GM18861 (cell line): ENCODE measurements around the gene DCT.
"Not testable (repeated sequence)": the region's sequence is repeated elsewhere in the genome, so short reads cannot be mapped to it uniquely, and the experiment has no call there.

Source experiments
- ATAC-seq: cut with Tn5 transposase; IDR thresholded peaks from one replicate; pipeline ENCODE4 v1.9.1; 2021; ENCODE audit not compliant: unreplicated experiment

Gene DCT

DNA sequence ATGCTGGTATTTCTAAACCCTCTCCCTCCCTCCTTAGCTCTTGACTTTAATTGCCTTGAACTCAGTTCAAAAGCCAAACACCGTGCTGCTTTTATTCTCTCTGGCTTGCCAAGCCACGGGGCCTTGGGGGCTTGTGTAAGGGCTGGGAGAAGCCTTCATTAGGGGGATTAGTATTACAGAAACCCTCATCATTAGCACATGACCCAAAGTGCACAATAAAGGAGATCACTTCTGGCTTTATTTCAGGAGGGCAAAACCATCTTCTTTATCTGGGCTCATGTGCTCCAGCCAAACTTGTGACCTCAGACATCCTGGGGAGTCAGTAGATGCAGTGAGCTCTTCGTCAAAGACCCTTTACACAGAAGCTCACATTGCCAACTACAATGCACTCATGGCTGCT, at the start of gene DCT:
Gene DCT (minus strand): TSS at position 67 of the 400 bp plus-strand sequence. CDS start 427 bp downstream, outside the sequence.
- no peak for ATAC-seq

DNA sequence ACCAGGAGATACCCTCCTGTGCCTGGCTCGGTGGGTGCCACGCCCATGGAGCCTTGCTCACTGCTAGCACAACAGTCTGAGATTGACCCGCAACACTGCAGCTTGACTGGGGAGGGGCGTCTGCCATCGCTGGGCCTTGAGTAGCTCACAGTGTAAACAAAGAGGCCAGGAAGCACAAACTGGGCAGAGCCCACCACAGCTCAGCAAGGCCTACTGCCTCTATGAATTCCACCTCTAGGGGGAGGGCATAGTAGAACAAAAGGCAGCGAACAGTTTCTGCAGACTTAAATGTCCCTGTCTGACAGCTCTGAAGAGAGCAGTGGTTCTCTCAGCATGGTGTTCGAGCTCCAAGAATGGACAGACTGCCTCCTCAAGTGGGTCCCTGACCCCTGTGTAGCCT, 47.5 kb upstream of the DCT start:
- not testable (repeated sequence) for ATAC-seq

DNA sequence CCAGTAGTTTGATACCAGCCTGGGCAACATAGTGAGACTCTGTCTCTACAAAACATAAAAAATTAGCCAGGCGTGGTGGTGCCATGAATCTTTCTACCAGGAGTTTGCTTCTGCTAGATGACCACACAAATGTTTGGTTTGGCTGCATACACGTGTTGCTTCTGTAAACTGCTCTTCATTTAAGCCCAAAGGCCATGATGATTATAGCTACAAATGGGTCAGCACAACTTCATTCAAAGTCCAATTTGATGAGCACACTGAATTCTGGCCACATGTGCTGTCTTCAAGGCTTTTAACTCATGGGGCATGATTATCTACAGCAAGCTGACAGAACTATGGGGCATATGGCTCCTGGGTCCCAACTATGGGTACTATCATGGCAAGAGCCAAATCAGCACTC, 46.3 kb upstream of the DCT start:
- no peak for ATAC-seq

DNA sequence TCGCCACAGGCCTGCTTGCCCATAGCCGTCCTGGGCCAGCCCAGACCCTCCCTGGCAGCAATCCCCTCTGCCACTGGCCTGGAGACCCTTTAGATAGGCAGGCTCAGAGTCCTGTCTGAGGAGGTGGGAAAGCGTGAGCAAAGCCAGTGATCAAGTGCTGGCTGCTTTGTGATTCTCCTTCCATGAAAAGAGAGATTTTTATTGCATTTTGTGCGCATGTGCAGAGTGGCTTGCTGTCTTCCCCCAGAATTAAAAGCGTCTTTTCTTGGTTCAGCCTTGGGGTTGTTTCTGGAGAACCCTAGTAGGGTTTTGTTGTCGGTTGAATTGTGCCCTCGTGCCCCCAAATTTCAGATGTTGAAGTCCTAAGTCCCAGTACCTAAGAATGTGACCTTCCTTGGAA, 44.9 kb upstream of the DCT start:
- no peak for ATAC-seq

DNA sequence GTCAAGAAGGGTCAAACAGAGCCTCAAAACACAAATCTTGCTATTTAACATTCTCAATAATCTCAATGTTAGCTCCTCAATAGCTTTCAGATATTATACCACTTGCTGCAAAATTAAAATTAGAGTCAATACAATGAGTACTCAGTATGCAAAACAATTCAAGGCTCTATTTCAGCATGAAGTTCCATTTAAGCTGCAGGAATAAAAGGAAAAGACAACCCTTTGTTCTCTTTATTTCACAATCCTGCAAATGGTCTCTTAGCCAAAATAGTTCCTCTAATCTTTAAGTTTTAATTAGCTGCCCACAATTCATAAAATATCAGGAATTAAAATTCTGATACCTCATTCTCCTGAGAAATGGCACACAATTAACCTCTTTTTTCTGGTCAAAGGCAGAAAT, 40.5 kb upstream of the DCT start:
- ATAC-seq: no peak

DNA sequence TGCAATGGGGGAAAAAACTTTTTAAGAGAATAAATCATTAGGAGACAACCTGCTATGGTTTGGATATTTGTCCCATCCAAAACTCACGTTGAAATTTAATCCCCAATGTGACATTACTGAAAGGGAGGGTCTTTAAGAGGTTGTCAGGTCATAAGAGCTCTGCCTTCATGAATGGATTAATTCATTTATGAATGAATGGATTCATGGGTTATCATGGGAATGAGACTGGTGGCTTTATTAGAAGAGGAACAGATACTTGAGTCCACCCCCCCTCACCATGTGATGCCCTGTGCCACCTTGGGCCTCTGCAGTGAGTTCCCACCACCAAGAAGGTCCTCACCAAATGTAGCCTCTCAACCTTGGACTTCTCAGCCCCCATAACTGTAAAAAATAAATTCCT, 37.0 kb upstream of the DCT start:
- ATAC-seq: no peak

DNA sequence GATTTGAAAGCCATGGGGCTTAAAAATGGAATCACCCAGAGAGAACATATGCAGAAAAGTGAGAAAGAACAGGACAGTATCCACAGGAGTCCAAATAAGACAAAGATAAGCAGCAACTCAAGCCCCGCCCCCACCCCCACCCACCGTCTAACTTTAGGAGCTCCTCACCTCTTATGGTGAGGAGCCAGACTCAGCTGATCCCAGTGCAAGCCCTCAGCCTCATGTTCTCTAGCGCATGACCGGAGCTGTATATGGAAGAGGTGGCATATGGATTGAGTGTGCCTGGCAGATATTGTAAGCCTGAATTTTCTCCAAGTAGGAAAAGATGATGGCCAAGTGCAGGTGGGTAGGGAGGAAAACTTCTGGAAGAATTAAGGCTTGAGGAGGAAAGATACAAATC, 36.4 kb upstream of the DCT start:
- ATAC-seq: no peak

DNA sequence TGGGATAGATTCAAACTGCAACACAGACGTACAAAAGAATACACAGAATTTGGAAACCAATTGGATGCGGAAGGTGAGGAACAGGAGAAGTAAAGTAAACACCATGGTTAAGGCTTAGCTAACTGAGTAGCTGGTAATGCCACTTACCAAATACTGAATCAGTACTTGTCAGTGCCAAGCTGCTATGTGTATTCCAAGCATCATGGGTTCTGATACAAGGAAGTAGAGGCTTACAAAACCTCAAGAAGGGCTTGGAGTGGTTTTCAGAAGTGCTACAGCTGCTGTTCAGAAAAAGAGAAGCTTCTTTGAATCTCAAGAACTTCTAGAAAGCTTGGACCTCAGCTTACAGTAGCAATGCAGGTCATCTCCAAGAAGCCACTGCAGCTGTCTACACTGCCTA, 35.9 kb upstream of the DCT start:
- ATAC-seq: no peak

DNA sequence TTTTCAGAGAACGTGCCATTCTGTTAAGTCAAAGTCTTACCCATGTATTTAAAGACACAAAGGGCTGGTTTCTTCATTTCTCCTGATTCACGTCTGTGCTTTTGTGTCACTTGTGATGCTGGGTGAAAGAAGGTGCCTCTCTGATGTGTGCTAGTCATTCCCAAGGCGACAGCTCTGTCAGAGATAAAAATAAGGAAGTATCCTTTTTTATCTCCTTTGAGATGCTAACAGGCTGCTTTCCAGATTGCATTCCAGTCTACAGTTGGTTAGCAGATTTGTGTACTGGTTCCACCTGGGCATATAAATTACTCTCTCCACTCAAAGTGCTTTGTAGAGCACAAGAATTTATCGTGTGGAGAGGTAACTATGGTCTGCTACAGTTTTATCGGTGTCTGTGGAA, 33.5 kb upstream of the DCT start:
- ATAC-seq: no peak

DNA sequence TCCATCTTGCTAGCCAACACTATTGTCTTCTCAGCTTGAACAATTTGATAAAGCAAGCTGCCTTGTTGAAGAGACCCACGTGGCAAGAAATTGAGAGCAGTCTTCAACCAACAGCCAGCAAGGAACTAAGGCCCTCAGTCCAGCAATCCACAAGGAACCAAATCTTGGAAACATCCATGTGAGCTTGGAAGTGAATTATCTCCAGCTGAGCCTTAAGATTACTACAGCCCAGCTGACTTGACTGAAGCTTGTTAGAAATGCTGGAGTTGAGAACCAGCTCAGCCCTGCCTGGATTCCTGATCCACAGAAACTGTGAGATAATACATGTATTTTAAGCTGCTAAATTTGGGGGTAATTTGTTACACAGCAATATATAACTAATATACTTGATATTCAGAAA, 26.2 kb upstream of the DCT start:
- ATAC-seq: no peak

DNA sequence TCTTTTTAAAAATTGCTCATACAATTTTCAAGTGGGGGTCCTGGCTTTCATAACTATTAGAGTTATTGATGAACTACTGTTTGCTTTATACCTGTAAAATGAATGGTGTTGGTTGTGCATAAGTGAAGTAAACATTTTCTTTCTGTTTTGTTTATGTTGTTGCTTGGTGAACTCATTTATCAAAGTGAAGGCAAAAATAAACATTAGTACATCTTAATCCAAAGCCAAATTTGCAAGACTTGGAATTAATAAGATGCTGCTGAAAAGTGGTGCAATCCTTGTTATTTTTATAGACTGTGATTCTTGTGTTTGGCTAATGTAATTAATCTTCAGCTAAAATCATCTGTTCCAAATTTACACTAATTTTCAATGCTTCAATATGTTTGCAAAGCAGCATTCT, 24.4 kb upstream of the DCT start:
- ATAC-seq: no peak

DNA sequence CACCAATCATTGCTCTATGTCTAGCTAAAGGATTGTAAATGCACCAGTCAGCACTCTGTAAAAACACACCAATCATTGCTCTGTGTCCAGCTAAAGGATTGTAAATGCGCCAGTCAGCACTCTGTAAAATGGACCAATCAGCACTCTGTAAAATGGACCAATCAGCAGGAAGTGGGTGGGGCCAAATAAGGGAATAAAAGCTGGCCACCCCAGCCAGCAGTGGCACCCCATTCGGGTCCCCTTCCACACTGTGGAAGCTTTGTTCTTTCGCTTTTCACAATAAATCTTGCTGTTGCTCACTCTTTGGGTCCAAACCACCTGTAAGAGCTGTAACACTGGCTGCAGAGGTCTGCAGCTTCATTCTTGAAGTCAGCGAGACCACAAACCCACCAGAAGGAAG, 19.3 kb upstream of the DCT start:
- not testable (repeated sequence) for ATAC-seq

DNA sequence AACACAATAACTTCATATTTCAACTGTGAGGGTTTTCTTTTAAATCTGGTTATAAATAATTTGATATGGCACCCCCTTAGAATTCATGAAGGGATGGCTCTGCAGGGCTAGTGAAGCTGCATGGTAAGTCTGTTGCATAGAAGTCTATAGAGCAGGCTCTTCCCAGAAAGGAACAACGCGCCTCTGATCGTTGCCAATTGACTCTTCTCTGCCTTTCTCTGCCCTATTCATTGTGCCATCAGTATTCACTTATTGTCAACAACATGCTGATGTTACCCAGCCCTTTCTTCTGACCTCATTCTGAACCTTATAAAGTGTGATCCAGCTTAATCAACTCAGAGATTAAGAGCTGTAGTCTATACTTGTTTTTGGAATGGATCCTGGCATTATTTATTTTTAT, 16.3 kb upstream of the DCT start:
- no peak for ATAC-seq

DNA sequence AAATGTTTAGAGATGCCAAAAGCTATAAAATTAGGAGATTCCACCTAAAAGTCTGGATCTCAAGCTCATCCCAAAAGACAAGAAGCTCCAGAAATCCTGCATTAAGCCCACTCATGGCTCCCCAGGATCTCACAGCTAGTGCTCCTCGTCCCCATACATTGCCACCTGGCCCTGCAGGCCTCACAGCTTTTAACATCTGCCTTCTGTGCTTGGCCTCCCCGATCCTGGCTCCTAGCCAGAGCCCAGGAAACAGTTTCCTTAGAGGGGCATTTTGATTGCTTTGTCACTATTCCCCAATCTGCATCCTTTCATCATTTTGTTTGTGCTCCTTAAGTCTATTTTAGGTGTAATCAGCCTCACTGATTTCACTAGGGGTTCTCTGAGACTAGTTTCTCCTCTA, 14.5 kb upstream of the DCT start:
- no peak for ATAC-seq

DNA sequence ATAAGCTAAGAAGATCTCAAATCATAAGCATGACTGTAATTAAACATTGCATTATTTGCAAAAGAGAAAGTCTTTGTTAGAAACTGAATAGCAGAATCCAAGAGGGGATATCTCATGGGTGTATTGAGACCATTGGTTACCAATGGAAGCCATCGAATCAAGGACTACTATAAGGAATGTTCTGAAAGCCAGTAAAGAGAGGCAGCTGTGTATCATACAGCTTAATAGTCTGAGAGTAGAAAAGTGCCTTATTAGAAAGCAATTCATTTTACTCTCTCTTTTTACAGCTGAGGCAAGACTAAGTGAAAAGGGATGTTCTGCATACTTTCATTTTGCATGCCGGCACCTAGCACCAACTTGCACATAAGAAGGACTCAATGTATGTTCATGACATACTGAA, 7.6 kb upstream of the DCT start:
- ATAC-seq: no peak

DNA sequence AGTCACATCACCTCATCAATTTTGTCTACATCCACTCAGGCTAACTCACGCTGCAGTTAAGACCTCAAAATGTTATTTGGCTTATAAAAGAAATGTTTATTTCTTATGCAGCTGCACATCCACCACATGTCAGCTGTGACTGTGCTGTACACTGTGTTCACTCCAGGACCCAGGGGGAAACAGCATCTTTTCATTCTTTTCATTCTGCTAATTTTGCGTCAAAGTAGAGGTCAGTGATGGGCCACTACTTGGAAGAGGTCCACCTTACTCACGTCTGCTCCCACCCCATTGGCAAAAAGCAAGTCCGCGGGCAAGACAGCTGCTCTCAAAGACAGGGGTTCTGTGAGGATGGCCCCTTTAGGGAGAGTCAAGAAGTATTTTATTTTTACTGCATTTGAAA, 4.5 kb upstream of the DCT start:
- no peak for ATAC-seq

DNA sequence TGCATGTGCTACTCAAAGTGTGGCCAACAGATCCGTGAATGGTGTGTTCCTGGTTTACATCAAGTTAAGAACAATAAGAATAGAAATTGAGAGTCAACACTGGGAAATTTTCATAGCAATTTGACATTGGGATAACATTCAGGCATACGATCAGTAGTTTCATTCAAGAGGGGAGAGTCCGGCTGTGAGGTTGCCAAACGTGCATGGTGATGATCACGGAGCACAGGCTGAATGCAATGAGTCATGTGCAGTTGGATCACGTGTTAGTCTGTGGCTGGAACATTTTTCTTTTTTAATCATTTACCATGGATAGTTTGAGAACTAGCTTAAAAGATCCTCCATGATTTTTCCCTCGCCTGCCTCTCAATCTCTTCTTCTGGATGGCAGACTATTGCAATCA, 2.5 kb upstream of the DCT start:
- ATAC-seq: no peak

DNA sequence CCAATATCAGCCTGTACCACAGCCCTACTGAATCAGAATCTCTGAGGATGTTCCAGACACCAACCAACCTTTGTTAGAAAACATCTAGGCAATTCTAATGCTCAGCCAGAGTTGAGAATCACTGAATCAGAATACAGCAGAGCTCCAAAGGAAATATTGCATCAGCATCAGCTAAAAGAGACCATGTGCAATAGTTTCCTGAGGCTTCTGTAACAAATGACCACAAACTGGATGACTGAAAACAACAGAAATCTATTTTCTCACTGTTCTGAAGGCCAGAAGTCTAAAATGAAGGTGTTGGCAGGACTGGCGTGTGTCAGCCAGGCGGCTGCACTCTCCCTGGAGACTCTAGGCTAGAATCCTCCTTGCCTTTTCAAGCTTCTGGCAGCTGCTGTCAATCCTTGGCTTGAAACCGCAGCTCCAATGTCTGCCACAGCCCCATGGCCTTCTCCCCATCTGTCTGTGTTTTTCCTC, 1.2 kb upstream of the DCT start:
- no peak for ATAC-seq

DNA sequence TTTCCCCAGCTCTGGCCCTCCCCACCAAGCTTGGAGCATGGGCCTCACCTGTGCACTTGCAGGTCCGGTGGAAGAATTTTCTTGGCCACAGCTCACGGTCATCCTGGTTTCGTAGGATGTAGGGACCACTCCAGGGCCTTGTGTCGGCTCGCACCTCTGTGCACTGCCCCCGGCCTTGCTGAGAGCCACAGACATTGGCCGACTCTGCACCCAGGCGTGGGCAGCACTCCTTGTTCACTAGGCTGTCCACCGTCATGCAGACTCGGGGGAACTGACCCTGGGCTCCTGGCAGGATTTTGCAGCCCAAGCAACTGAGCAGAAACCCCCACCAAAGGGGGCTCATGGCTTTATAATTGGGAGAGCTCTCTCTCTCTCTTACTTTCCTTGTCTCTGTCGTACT, 569 bp downstream of the DCT start:
- no peak for ATAC-seq

DNA sequence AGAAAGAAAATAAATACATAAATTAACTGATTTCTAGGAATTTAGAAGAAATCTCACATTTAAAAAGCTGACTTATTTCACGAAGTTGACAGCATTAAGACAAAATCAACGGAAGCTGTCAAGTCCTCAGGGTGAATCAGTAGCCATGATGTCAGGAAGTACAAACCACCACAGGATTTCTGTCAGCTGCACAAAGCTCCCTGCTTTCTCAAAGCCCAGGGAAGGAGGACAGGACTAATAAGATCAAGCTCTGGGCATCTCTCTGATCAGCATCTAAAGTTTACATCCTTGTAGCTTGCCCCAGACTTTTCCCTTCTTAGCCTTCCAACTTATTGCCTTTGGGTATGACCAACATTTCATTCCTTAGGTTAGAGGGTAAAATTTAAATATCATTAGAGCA, 9.4 kb downstream of the DCT start:
- no peak for ATAC-seq

DNA sequence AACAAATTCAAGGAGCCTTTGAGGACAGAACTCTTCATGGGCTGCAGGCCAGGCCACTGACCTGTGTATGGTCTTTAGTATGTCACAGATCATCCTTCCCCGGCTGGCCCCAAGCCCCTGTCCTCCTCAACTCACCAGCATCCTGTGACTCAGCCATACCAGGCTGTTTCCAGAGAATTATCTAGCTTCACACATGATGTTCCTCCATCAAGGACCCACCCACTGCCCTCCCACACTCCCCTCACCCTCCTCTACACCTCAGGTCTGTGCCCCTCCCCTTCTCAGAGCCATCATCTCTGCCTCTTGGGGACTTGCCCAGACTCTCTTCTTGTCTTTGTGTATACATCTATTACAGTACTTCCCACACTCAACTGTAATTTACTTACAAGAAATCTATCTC, 14.7 kb downstream of the DCT start:
- ATAC-seq: no peak

DNA sequence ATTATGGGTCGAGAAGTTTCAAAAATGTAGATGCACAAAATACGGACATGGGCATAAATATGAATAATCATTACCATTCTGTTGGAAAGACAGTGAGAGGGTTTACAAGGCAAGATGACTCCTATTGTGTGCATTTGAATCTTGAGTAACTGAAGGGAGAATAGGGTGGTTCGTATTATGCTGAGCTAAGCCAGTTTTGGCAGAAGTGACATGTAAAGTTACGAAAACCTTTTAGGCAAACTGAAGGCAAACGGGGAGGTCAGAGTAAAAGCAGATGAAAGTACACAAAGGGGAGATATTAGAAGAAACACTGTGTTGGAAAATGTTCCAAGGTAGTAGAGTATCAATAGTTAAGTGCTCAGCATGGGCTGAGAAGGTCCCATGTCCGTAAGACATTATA, 16.8 kb downstream of the DCT start:
- no peak for ATAC-seq

DNA sequence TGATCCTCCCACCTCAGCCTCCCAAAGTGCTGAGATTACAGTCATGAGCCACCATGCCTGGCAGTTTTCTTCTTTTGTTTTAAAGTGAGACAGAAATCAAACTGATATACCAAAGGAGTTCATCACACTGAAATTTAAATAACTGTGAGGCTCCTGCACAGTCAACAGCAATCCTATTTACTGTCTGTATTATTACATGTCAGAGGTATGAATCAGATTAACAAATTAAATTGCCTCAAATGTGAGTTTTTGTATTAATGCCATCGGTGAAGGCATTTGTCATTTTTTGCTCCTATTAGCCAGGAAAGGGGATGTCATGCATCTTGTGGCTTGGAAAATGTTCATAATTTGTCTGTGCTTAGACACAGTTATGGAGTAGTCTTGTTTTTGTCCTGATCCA, 20.4 kb downstream of the DCT start:
- no peak for ATAC-seq

DNA sequence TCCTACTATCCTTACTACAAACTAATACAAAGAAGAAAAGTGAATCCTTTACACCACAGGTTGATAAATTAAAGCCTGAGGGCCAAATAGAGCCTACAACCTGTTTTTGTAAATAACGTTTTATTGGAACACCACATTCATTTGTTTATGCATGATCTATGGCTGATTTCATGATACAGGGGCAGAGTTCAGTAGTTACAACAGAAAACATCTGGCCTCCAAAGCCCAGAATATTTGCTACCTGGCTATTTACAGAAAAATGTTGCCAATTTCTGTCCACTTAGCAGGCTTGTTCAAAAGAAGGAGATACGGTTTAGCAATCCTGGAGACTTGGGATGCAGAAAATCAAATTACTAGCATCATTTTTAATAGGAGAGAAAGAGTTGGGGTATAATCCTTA, 24.1 kb downstream of the DCT start:
- no peak for ATAC-seq
